Suprapubic skin (tissue), 3 donors: ENCODE measurements around the gene TEDC2.
A peak's percentile ranks its signal among the peaks of the same experiment; 100 is the strongest.

Experiments
- POLR2AphosphoS5 ChIP-seq, 3 donors: sonication (generic); formaldehyde crosslinking; IDR thresholded peaks; one replicate each; pipeline ENCODE4 v1.6.1; 2017; ENCODE audit warnings: antibody characterized with exemption in 3 of 3
- TF ChIP-seq, protein P1 (sequence below), 2 donors: fragments of 200-600 bp in 1 of 2; fragments of 450-650 bp in 1 of 2; sonication (generic) in 1 of 2; IDR thresholded peaks; one replicate each; pipeline ENCODE4 v1.5.1; 2016 to 2019; ENCODE audit warnings: antibody characterized with exemption in 2 of 2, mild to moderate bottlenecking in 1 of 2, moderate library complexity in 1 of 2

DNA sequence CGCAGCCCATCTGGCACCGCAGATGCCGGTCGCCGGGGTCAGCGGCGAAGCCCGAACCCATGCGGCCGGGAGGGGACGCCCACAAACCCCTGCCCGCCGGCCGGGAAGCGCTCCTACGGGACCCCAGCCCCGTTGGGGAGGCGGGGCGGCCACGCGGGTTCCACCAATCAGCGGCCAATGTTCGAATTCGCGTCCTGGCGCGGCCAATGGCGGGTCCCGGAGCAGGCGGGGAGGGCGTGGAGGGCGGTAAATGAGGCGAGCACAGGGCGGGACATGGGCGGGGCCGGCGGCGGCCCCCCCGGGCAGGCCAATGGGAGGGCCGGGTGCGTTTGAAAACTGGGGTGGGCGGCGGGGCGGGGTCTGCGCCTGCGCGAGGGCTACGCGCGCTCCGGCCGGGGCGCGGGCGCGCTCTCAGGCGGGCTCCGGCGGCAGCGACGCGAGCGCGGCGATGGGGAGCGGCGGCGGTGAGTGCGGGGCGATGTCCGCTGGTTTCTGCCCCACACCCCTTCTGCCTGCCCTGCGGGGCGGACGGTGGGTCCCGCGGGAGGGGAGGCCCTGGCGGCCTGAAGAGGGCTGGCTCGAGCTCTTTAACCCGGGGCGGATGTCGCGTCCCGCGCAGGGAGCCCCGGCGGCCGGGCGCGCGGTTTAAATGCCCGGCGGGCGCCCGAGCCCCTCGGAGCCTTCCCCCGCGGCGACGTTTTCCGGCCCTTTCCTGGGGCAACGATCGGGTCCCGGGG is 30.7 kb upstream of the TEDC2 start, which contains the start of gene CCNF:
- TF ChIP-seq POLR2AphosphoS5 (IDR thresholded peaks at IDR 0.05), result peak in 1 of 3 donors; percentile 66
- TF ChIP-seq, protein P1, sequence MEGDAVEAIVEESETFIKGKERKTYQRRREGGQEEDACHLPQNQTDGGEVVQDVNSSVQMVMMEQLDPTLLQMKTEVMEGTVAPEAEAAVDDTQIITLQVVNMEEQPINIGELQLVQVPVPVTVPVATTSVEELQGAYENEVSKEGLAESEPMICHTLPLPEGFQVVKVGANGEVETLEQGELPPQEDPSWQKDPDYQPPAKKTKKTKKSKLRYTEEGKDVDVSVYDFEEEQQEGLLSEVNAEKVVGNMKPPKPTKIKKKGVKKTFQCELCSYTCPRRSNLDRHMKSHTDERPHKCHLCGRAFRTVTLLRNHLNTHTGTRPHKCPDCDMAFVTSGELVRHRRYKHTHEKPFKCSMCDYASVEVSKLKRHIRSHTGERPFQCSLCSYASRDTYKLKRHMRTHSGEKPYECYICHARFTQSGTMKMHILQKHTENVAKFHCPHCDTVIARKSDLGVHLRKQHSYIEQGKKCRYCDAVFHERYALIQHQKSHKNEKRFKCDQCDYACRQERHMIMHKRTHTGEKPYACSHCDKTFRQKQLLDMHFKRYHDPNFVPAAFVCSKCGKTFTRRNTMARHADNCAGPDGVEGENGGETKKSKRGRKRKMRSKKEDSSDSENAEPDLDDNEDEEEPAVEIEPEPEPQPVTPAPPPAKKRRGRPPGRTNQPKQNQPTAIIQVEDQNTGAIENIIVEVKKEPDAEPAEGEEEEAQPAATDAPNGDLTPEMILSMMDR (IDR thresholded peaks at IDR 0.05), result peak in 1 of 2 donors; percentile 11
